Stimulated activated CD4-positive, alpha-beta T cell treated with anti-CD3 and anti-CD28 coated beads, Interleukin-15, amount 100 ng/mL, for 48 hours (primary cell): ENCODE results near the gene PPIH.
A peak's percentile ranks its signal among the peaks of the same experiment; 100 is the strongest.
"Not testable (repeated sequence)": the region's sequence is repeated elsewhere in the genome, so short reads cannot be mapped to it uniquely, and the experiment has no call there.

Experiments used
- DNase-seq, 2 donors: peaks; one replicate each; pipeline ENCODE4 v3.0.0-alpha.2; 2020; ENCODE audit warnings: low read depth in 2 of 2

Gene PPIH

GRCh38 chr1:42657981-42658876, at the start of gene PPIH:
TSS of gene PPIH (plus strand) at chr1:42658423. CDS start at chr1:42658447, 24 bp downstream.
- peak; percentile 93 to 95 for DNase-seq

GRCh38 chr1:42613803-42614131, 44.5 kb upstream of the PPIH start:
- no peak for DNase-seq

GRCh38 chr1:42618866-42619265, 39.4 kb upstream of the PPIH start:
- DNase-seq = no peak

GRCh38 chr1:42620307-42620706, 37.9 kb upstream of the PPIH start:
- no peak for DNase-seq

GRCh38 chr1:42621180-42621579, 37.0 kb upstream of the PPIH start:
- DNase-seq = not testable (repeated sequence)

- not testable (repeated sequence) for DNase-seq
These were observed 31.0 kb upstream of the PPIH start for GRCh38 chr1:42627205-42627604.

- no peak for DNase-seq
These were observed 19.1 kb upstream of the PPIH start for GRCh38 chr1:42639116-42639515.

- no peak for DNase-seq
These were observed 12.2 kb upstream of the PPIH start for GRCh38 chr1:42646056-42646455.

- DNase-seq = no peak
These were observed 1.0 kb upstream of the PPIH start for GRCh38 chr1:42657201-42657600.

GRCh38 chr1:42658877-42659337, 684 bp downstream of the PPIH start:
- DNase-seq = no peak

GRCh38 chr1:42660907-42661500, 2.8 kb downstream of the PPIH start:
- DNase-seq = no peak

- no peak for DNase-seq
These were observed 11.7 kb downstream of the PPIH start for GRCh38 chr1:42669936-42670335.

- DNase-seq = no peak
These were observed 12.2 kb downstream of the PPIH start for GRCh38 chr1:42670425-42670824.

- no peak for DNase-seq
These were observed 16.0 kb downstream of the PPIH start for GRCh38 chr1:42674214-42674613.

GRCh38 chr1:42674682-42675081, 16.5 kb downstream of the PPIH start:
- no peak for DNase-seq

GRCh38 chr1:42675467-42675866, 17.2 kb downstream of the PPIH start:
- no peak for DNase-seq

- DNase-seq = no peak
These were observed 18.4 kb downstream of the PPIH start for GRCh38 chr1:42676534-42677087.

- DNase-seq = no peak
These were observed 21.3 kb downstream of the PPIH start for GRCh38 chr1:42679364-42679983.

GRCh38 chr1:42680055-42680454, 21.8 kb downstream of the PPIH start:
- no peak for DNase-seq

- no peak for DNase-seq
These were observed 22.9 kb downstream of the PPIH start for GRCh38 chr1:42680921-42681683.

- DNase-seq = peak; percentile 91 to 92
These were observed 23.7 kb downstream of the PPIH start, which contains the start of gene YBX1 for GRCh38 chr1:42681741-42682483. TSS of gene YBX1 (plus strand) at chr1:42682418. CDS start at chr1:42682566, 148 bp downstream.
